Gastrocnemius medialis (tissue), 4 donors: ENCODE data around the gene PROM2. TPM values are rescaled to one million over a fixed set of nuclear protein-coding genes. Genes with fewer than 3 reads are reported as not detected.

Experiments
- ATAC-seq, 2 donors: fragments of 150-250 bp; one replicate each; pipeline ENCODE4 v1.9.1; 2016
- DNase-seq, 2 donors: peaks; one replicate each; pipeline ENCODE4 v3.0.0-alpha.2; 2019
- H3K27ac ChIP-seq, 4 donors: fragments of 200-600 bp; sonication (generic); 1 replicate in 1 of 4; 2 replicates in 3 of 4; pipeline ENCODE4 v1.5.1; 2016 to 2018; ENCODE audit warnings: mild to moderate bottlenecking in 2 of 4, moderate library complexity in 1 of 4
- H3K27me3 ChIP-seq, 3 donors: fragments of 200-600 bp; sonication (generic) in 2 of 3; 1 replicate in 1 of 3; 2 replicates in 2 of 3; pipeline versions ENCODE4 v1.5.1 to v1.6.0; 2016 to 2019; ENCODE audit warnings: mild to moderate bottlenecking in 1 of 3, moderate library complexity in 1 of 3
- H3K36me3 ChIP-seq, 2 donors: fragments of 200-600 bp; sonication (generic) in 1 of 2; one replicate each; pipeline ENCODE4 v1.5.1; 2017 to 2018
- H3K4me1 ChIP-seq, 2 donors: fragments of 200-600 bp; sonication (generic) in 1 of 2; one replicate each; pipeline ENCODE4 v1.5.1; 2016 to 2017; ENCODE audit warnings: mild to moderate bottlenecking in 2 of 2
- H3K4me3 ChIP-seq, 4 donors: fragments of 200-600 bp; sonication (generic) in 3 of 4; 1 replicate in 1 of 4; 2 replicates in 3 of 4; pipeline ENCODE4 v1.5.1; 2016 to 2019; ENCODE audit warnings: mild to moderate bottlenecking in 2 of 4
- H3K9me3 ChIP-seq, 3 donors: fragments of 200-600 bp; sonication (generic) in 2 of 3; 1 replicate in 1 of 3; 2 replicates in 2 of 3; pipeline ENCODE4 v1.5.1; 2016 to 2019
- POLR2A ChIP-seq, 2 donors: fragments of 450-650 bp; IDR thresholded peaks; one replicate each; pipeline ENCODE4 v1.6.1; 2017; ENCODE audit warnings: antibody characterized with exemption in 2 of 2, mild to moderate bottlenecking in 2 of 2, moderate library complexity in 2 of 2
- in situ Hi-C, 4 donors: fragments of 200-750 bp; cut with MboI; loops; one replicate each; pipeline versions ENCODE4 v1.15.0 to v1.8.0; 2017; ENCODE audit warnings: low sequenced_read_pairs in 4 of 4
- intact Hi-C: fragments of 100-400 bp; cut with DNase I; formaldehyde crosslinking; loops from one replicate; pipeline ENCODE4 v1.15.1; 2023; ENCODE audit warnings: low total_unique reads
- total RNA-seq, 4 donors: library from RNA; depleted of rRNA; stranded (reverse); fragments of >200 nt; gene quantifications; one replicate each; pipeline versions ENCODE4 v1.1.0 to v1.2.3, GENCODE V29; 2016
- TF ChIP-seq, protein P1 (sequence below), 5 experiments: fragments of 450-650 bp in 3 of 5; fragments of 200-600 bp in 2 of 5; sonication (generic) in 2 of 5; IDR thresholded peaks in 4 of 5; conservative IDR thresholded peaks in 1 of 5; 1 replicate in 4 of 5; 2 replicates in 1 of 5; pipeline ENCODE4 v1.5.1; 2016 to 2019; ENCODE audit warnings: antibody characterized with exemption in 5 of 5, mild to moderate bottlenecking in 3 of 5, moderate library complexity in 3 of 5

PROM2 gene
- total RNA-seq, 4 donors from 2014 or later = 0.33 to 0.46 TPM; not detected in 2

DNA sequence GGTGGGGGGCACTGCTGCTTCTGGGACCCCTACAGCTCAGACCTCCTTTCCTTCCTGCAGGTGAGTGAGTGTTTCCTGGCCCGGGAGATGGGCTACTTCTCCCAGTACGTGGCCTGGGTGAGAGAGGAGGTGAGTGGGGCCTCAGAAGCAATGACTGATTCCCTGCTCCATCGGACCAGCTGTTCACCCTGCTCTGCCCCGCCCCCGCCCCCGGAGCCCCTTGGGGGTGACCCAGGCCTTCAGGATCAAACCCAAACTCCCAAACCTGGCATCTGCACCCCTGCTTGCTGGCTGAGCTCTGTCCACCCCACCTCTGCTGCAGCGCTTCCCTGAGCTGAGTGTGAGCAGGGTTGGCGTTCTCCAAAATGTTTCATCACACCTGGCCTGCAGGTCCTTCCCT lies 13.1 kb downstream of the PROM2 start:
- intact Hi-C loops = no loop called here

DNA sequence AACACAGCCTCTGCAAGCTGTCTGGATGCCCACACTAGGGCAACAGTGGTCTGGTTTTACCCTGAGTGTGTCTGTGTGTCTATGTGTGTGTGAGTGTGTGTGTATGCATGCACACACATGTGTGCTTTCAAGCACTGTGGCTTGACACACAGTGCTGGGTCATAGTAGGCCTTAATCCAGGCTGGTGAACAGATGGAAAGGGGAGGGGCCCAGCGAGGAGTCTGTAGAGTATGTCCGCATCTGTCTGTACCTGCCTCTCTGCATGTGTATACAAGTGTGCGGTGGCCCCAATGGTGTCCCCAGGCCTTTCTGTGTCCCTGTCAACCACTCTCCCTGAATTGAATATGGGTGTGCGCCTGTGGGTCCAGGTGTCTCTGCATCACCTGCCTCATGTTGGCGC lies 13.6 kb downstream of the PROM2 start:
- intact Hi-C loops = no loop called here
- no peak for ATAC-seq
- in situ Hi-C loops = no loop called here
- Histone ChIP-seq H3K9me3 (peaks cover 0 to 5% (median 0%) of the 10 kb centered on the region in 3 donors), H3K4me1 (no peaks in the 10 kb centered on the region), H3K4me3 (no peak overlapping the region), H3K27ac (no peak overlapping the region), H3K27me3 (no peaks in the 10 kb centered on the region), H3K36me3 (no peaks in the 10 kb centered on the region)
- DNase-seq = no peak
- TF ChIP-seq POLR2A (IDR thresholded peaks at IDR 0.05) = no peak
- TF ChIP-seq, protein P1, sequence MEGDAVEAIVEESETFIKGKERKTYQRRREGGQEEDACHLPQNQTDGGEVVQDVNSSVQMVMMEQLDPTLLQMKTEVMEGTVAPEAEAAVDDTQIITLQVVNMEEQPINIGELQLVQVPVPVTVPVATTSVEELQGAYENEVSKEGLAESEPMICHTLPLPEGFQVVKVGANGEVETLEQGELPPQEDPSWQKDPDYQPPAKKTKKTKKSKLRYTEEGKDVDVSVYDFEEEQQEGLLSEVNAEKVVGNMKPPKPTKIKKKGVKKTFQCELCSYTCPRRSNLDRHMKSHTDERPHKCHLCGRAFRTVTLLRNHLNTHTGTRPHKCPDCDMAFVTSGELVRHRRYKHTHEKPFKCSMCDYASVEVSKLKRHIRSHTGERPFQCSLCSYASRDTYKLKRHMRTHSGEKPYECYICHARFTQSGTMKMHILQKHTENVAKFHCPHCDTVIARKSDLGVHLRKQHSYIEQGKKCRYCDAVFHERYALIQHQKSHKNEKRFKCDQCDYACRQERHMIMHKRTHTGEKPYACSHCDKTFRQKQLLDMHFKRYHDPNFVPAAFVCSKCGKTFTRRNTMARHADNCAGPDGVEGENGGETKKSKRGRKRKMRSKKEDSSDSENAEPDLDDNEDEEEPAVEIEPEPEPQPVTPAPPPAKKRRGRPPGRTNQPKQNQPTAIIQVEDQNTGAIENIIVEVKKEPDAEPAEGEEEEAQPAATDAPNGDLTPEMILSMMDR (IDR thresholded peaks at IDR 0.05 in 4 of 5, conservative IDR thresholded peaks at IDR 0.05 in 1 of 5) = no peak

More for the DNA sequence above, 13.1 kb downstream of the PROM2 start:
- in situ Hi-C loops = no loop called here
- H3K4me3 ChIP-seq = no peak overlapping the region
- no peaks in the 10 kb centered on the region for H3K36me3 ChIP-seq
- no peak for DNase-seq
- ATAC-seq = no peak
- no peaks in the 10 kb centered on the region for H3K27me3 ChIP-seq
- no peak overlapping the region for H3K27ac ChIP-seq
- peaks cover 0 to 5% (median 0%) of the 10 kb centered on the region in 3 donors for H3K9me3 ChIP-seq
- no peaks in the 10 kb centered on the region for H3K4me1 ChIP-seq
- TF ChIP-seq, protein P1 (IDR thresholded peaks at IDR 0.05 in 4 of 5, conservative IDR thresholded peaks at IDR 0.05 in 1 of 5) = no peak
- no peak for TF ChIP-seq POLR2A (IDR thresholded peaks at IDR 0.05)

DNA sequence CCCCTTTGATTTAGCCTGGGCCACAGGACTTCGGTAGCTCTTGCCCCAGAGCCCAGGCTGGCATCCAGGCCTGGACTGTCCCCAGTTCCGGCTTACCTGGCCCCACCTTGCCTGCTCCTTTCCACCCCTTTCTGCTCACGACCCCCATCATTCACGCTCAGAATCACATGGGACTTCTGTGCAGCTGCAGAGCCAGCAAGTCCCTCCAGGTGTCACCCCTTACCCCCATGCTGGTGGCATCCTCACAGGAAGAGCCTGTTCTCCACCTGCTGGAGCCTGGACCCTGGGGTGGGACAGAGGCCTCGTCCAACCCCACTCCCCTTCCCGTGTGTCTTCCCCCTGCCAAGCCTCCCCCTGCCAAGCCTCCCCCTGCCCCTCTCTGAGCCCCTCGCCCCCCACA lies 15.0 kb downstream of the PROM2 start:
- no peak for DNase-seq
- ATAC-seq = no peak

DNA sequence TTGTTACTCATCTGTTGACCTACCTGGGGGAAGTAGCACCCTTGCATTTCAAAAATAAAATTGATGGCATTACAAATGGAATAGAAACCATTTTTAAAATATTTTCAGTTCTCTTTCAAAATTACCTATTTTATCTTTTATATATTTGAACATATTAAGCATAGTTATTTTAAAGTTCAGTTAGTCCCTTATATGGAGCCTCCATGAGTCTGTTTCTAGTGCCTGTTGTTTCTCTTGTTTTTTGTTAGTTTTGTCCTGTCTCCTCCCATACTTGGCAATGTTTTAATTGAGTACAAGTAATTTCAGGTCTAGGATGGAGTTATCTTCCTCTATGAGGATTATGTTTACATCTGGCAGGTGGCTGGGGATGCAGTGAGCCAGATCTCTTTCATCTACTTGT lies 17.0 kb downstream of the PROM2 start:
- TF ChIP-seq, protein P1 (IDR thresholded peaks at IDR 0.05 in 4 of 5, conservative IDR thresholded peaks at IDR 0.05 in 1 of 5) = no peak
- TF ChIP-seq POLR2A (IDR thresholded peaks at IDR 0.05) = no peak
- Histone ChIP-seq H3K27me3 (no peaks in the 10 kb centered on the region), H3K4me3 (no peak overlapping the region), H3K27ac (no peak overlapping the region), H3K4me1 (no peaks in the 10 kb centered on the region), H3K36me3 (no peaks in the 10 kb centered on the region), H3K9me3 (peaks cover 0 to 5% (median 0%) of the 10 kb centered on the region in 3 donors)
- intact Hi-C loops = no loop called here
- ATAC-seq (no peak), DNase-seq (no peak)
- in situ Hi-C loops = no loop called here

More for the DNA sequence above, 15.0 kb downstream of the PROM2 start:
- H3K4me1 ChIP-seq = no peaks in the 10 kb centered on the region
- no peak overlapping the region for H3K27ac ChIP-seq
- TF ChIP-seq POLR2A (IDR thresholded peaks at IDR 0.05) = no peak
- TF ChIP-seq, protein P1 (IDR thresholded peaks at IDR 0.05 in 4 of 5, conservative IDR thresholded peaks at IDR 0.05 in 1 of 5) = no peak
- peaks cover 0 to 5% (median 0%) of the 10 kb centered on the region in 3 donors for H3K9me3 ChIP-seq
- in situ Hi-C loops = no loop called here
- no peaks in the 10 kb centered on the region for H3K36me3 ChIP-seq
- H3K4me3 ChIP-seq = no peak overlapping the region
- no peaks in the 10 kb centered on the region for H3K27me3 ChIP-seq
- intact Hi-C loops = no loop called here
